K562 (cell line): ENCODE measurements around the gene RPL7A. TPM values are rescaled to one million over a fixed set of nuclear protein-coding genes. Genes with fewer than 3 reads are reported as not detected.
A peak's percentile ranks its signal among the peaks of the same experiment; 100 is the strongest.

Experiments
- BRCA1 ChIP-seq, 2 experiments: fragments of 450-650 bp in 1 of 2; sonication (generic) in 1 of 2; formaldehyde crosslinking in 1 of 2; IDR thresholded peaks; 2 replicates each; pipeline versions ENCODE4 v1.5.0 to v1.6.1; 2017 to 2020; ENCODE audit warnings: mild to moderate bottlenecking in 1 of 2, missing genetic modification reagents in 1 of 2
- EGR1 ChIP-seq: fragments of 450-650 bp; conservative IDR thresholded peaks from 2 replicates; pipeline ENCODE4 v1.6.1; 2017; ENCODE audit warnings: mild to moderate bottlenecking
- KLF16 ChIP-seq: IDR thresholded peaks from 2 replicates; pipeline ENCODE4 v1.6.1; 2016; ENCODE audit warnings: antibody characterized with exemption
- PTBP1 ChIP-seq: fragments of 200-400 bp; formaldehyde crosslinking; IDR thresholded peaks from 2 replicates; pipeline ENCODE4 v1.6.1; 2017; ENCODE audit warnings: low read depth, low read length
- PTRF ChIP-seq: fragments of 450-650 bp; IDR thresholded peaks from 2 replicates; pipeline ENCODE4 v1.6.1; 2016; ENCODE audit warnings: mild to moderate bottlenecking, missing genetic modification characterization, missing compliant biosample characterization
- RBM39 ChIP-seq: fragments of 200-400 bp; formaldehyde crosslinking; optimal IDR thresholded peaks from 2 replicates; pipeline ENCODE3; 2018; ENCODE audit warnings: low read depth, low read length
- SREBF2 ChIP-seq: sonication (generic); formaldehyde crosslinking; IDR thresholded peaks from 2 replicates; pipeline ENCODE4 v1.4.0; 2020; ENCODE audit warnings: mild to moderate bottlenecking, missing genetic modification reagents
- SRSF3 ChIP-seq: fragments of 200-400 bp; formaldehyde crosslinking; IDR thresholded peaks from 2 replicates; pipeline ENCODE4 v1.6.1; 2016; ENCODE audit warnings: mild to moderate bottlenecking, low read length, moderate library complexity; ENCODE audit not compliant: insufficient read depth
- TAF7 ChIP-seq: fragments of 450-650 bp; IDR thresholded peaks from 2 replicates; pipeline ENCODE4 v1.6.1; 2016; ENCODE audit warnings: missing genetic modification characterization, missing compliant biosample characterization
- TAL1 ChIP-seq: fragments of 450-650 bp; IDR thresholded peaks from 2 replicates; pipeline ENCODE4 v1.6.1; 2016; ENCODE audit warnings: mild to moderate bottlenecking
- ZFP36 ChIP-seq: fragments of 150-350 bp; IDR thresholded peaks from 2 replicates; pipeline ENCODE4 v1.6.1; 2018; ENCODE audit warnings: low read length, low read depth; ENCODE audit not compliant: partially characterized antibody
- ZKSCAN8 ChIP-seq: fragments of 200-800 bp; sonication (Bioruptor generic); IDR thresholded peaks from 2 replicates; pipeline ENCODE4 v1.6.1; 2016; ENCODE audit warnings: missing genetic modification characterization, missing compliant biosample characterization
- ZNF316 ChIP-seq: fragments of 450-650 bp; IDR thresholded peaks from 2 replicates; pipeline ENCODE4 v1.6.1; 2016
- ZNF354B ChIP-seq: fragments of 250-450 bp; sonication (Bioruptor Pico); IDR thresholded peaks from 2 replicates; pipeline ENCODE4 v1.4.0; 2020
- ZNF41 ChIP-seq: fragments of 250-450 bp; sonication (Bioruptor Pico); conservative IDR thresholded peaks from 2 replicates; pipeline ENCODE4 v1.4.0; 2020; ENCODE audit warnings: mild to moderate bottlenecking
- ZNF696 ChIP-seq: fragments of 250-450 bp; sonication (Bioruptor Pico); conservative IDR thresholded peaks from 2 replicates; pipeline ENCODE4 v1.4.0; 2020; ENCODE audit warnings: mild to moderate bottlenecking, moderate library complexity
- polyA plus RNA-seq, 8 experiments: library from polyadenylated mRNA; depleted of rRNA in 4 of 8; stranded (reverse) in 5 of 8; unstranded in 3 of 8; fragments of >200 nt; fragmentation: Nextera tagmentation in 2 of 8; fragmentation: Illumina TruSeq in 1 of 8; extraction: Ambion mirVana in 2 of 8; extraction: Trizol in 1 of 8; gene quantifications; 2 replicates each; pipeline versions ENCODE4 v1.2.1 to v1.2.3, GENCODE V29; 2011 to 2014; ENCODE audit warnings: inconsistent platforms in 1 of 8, missing spikeins in 1 of 8
- total RNA-seq, 7 experiments: library from RNA; depleted of rRNA in 6 of 7; stranded (reverse); fragments of >200 nt in 6 of 7; fragmentation: Illumina TruSeq in 2 of 7; extraction: Trizol in 2 of 7; gene quantifications; 2 replicates each; pipeline versions ENCODE4 v1.2.1 to v1.2.3, GENCODE V29; 2011 to 2021; ENCODE audit warnings: low replicate concordance in 1 of 7
- TF ChIP-seq, protein P1 (sequence below): sonication (generic); formaldehyde crosslinking; IDR thresholded peaks from 2 replicates; pipeline ENCODE4 v1.8.0; 2022; ENCODE audit warnings: mild to moderate bottlenecking, missing genetic modification reagents
- TF ChIP-seq, protein P2 (sequence below): sonication (generic); formaldehyde crosslinking; IDR thresholded peaks from 2 replicates; pipeline ENCODE4 v1.8.0; 2022; ENCODE audit warnings: missing genetic modification reagents, mild to moderate bottlenecking, borderline replicate concordance
- TF ChIP-seq, protein P3 (sequence below): fragments of 250-450 bp; sonication (Bioruptor Pico); IDR thresholded peaks from 2 replicates; pipeline ENCODE4 v1.5.1; 2021; ENCODE audit warnings: mild to moderate bottlenecking
- TF ChIP-seq, protein P4 (sequence below): sonication (generic); formaldehyde crosslinking; IDR thresholded peaks from 2 replicates; pipeline ENCODE4 v1.8.0; 2023; ENCODE audit warnings: missing genetic modification reagents, mild to moderate bottlenecking, borderline replicate concordance

RPL7A gene
- total and polyA plus RNA-seq, 9 of the 15 experiments (the other 6 are each of a cell fraction or from before 2014, with no cell fraction given): 1,935 to 3,760 (median 2,652) TPM

DNA sequence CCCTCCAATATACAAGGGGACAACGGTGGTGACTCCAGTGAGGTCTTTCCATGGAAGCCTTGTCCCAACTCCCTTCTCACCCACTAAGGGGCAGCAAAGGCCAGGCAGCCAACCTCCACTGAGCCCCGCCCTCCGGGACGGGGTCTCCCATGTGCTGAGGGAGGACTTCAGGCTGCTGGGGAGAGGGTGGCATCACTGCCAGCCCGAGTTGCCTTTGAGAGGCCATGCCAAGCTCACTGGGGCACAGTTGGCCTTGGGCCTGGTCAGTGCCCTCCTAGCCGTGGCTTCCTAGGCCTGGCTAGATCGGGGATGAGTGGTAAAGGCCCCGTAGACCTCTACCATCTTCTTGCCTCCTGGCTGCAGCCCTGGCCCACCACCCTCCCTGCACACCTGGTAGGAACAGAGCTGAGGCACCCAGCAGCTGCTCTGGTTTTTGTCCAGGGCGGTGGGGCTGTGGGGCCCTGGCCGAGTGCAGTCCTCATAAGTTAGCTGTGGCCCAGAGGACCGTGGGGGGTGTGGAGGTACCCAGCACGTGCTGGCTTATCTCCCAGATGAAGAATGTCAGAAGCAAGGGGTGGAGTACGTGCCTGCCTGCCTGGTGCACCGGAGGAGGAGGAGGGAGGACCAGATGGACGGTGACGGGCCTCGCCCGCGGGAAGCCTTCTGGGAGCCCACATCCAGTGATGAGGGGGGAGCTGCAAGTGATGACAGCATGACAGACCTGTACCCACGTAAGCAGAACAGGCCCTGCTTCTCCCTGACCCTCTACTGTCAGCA is 11.6 kb downstream of the RPL7A start (continued):
- TF ChIP-seq, protein P1, sequence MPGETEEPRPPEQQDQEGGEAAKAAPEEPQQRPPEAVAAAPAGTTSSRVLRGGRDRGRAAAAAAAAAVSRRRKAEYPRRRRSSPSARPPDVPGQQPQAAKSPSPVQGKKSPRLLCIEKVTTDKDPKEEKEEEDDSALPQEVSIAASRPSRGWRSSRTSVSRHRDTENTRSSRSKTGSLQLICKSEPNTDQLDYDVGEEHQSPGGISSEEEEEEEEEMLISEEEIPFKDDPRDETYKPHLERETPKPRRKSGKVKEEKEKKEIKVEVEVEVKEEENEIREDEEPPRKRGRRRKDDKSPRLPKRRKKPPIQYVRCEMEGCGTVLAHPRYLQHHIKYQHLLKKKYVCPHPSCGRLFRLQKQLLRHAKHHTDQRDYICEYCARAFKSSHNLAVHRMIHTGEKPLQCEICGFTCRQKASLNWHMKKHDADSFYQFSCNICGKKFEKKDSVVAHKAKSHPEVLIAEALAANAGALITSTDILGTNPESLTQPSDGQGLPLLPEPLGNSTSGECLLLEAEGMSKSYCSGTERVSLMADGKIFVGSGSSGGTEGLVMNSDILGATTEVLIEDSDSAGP: peak; percentile 55; the same call in 1 of the 2 replicates
- TF ChIP-seq BRCA1 (IDR thresholded peaks at IDR 0.05) (no peak), BRCA1 (CRISPR knock-in tag; IDR thresholded peaks at IDR 0.05) (no peak), ZNF354B (CRISPR knock-in tag) (no peak), ZKSCAN8 (CRISPR knock-in tag) (no peak), SREBF2 (CRISPR knock-in tag) (no peak), ZFP36 (no peak), SRSF3 (no peak), TAF7 (no peak), TAL1 (no peak), EGR1 (no peak), KLF16 (no peak), PTBP1 (no peak), ZNF316 (no peak), ZNF696 (CRISPR knock-in tag) (no peak), PTRF (no peak), ZNF41 (CRISPR knock-in tag) (no peak), RBM39 (no peak)
- TF ChIP-seq, protein P2, sequence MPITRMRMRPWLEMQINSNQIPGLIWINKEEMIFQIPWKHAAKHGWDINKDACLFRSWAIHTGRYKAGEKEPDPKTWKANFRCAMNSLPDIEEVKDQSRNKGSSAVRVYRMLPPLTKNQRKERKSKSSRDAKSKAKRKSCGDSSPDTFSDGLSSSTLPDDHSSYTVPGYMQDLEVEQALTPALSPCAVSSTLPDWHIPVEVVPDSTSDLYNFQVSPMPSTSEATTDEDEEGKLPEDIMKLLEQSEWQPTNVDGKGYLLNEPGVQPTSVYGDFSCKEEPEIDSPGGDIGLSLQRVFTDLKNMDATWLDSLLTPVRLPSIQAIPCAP (CRISPR knock-in tag): no peak
- TF ChIP-seq, protein P3, sequence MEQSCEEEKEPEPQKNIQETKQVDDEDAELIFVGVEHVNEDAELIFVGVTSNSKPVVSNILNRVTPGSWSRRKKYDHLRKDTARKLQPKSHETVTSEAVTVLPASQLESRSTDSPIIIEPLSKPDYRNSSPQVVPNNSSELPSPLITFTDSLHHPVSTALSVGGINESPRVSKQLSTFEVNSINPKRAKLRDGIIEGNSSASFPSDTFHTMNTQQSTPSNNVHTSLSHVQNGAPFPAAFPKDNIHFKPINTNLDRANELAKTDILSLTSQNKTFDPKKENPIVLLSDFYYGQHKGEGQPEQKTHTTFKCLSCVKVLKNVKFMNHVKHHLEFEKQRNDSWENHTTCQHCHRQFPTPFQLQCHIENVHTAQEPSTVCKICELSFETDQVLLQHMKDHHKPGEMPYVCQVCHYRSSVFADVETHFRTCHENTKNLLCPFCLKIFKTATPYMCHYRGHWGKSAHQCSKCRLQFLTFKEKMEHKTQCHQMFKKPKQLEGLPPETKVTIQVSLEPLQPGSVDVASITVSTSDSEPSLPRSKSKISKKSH: no peak
- TF ChIP-seq, protein P4, sequence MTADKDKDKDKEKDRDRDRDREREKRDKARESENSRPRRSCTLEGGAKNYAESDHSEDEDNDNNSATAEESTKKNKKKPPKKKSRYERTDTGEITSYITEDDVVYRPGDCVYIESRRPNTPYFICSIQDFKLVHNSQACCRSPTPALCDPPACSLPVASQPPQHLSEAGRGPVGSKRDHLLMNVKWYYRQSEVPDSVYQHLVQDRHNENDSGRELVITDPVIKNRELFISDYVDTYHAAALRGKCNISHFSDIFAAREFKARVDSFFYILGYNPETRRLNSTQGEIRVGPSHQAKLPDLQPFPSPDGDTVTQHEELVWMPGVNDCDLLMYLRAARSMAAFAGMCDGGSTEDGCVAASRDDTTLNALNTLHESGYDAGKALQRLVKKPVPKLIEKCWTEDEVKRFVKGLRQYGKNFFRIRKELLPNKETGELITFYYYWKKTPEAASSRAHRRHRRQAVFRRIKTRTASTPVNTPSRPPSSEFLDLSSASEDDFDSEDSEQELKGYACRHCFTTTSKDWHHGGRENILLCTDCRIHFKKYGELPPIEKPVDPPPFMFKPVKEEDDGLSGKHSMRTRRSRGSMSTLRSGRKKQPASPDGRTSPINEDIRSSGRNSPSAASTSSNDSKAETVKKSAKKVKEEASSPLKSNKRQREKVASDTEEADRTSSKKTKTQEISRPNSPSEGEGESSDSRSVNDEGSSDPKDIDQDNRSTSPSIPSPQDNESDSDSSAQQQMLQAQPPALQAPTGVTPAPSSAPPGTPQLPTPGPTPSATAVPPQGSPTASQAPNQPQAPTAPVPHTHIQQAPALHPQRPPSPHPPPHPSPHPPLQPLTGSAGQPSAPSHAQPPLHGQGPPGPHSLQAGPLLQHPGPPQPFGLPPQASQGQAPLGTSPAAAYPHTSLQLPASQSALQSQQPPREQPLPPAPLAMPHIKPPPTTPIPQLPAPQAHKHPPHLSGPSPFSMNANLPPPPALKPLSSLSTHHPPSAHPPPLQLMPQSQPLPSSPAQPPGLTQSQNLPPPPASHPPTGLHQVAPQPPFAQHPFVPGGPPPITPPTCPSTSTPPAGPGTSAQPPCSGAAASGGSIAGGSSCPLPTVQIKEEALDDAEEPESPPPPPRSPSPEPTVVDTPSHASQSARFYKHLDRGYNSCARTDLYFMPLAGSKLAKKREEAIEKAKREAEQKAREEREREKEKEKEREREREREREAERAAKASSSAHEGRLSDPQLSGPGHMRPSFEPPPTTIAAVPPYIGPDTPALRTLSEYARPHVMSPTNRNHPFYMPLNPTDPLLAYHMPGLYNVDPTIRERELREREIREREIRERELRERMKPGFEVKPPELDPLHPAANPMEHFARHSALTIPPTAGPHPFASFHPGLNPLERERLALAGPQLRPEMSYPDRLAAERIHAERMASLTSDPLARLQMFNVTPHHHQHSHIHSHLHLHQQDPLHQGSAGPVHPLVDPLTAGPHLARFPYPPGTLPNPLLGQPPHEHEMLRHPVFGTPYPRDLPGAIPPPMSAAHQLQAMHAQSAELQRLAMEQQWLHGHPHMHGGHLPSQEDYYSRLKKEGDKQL: no peak
